Mucosa of rectum (tissue), 2 donors: ENCODE measurements around the gene TRMT2B.
A peak's percentile ranks its signal among the peaks of the same experiment; 100 is the strongest.
"Not testable (repeated sequence)": the region's sequence is repeated elsewhere in the genome, so short reads cannot be mapped to it uniquely, and the experiment has no call there.

Source experiments
- H3K27ac ChIP-seq, 2 donors: one replicate each; pipeline ENCODE4 v1.7.0; 2013; ENCODE audit warnings: inconsistent platforms in 2 of 2, low read depth in 2 of 2, low read length in 2 of 2
- H3K27me3 ChIP-seq, 2 donors: one replicate each; pipeline ENCODE4 v1.7.0; 2013; ENCODE audit warnings: low read length in 2 of 2; ENCODE audit not compliant: control insufficient read depth in 2 of 2, insufficient read depth in 2 of 2
- H3K36me3 ChIP-seq, 2 donors: one replicate each; pipeline ENCODE4 v1.7.0; 2013; ENCODE audit warnings: low read length in 2 of 2; ENCODE audit not compliant: control insufficient read depth in 2 of 2, insufficient read depth in 2 of 2
- H3K4me1 ChIP-seq, 2 donors: one replicate each; pipeline ENCODE4 v1.7.0; 2013; ENCODE audit warnings: low read length in 2 of 2, mild to moderate bottlenecking in 1 of 2; ENCODE audit not compliant: control insufficient read depth in 2 of 2, insufficient read depth in 2 of 2
- H3K4me3 ChIP-seq, 2 donors: one replicate each; pipeline ENCODE4 v1.7.0; 2013; ENCODE audit warnings: low read length in 2 of 2
- H3K9ac ChIP-seq, 2 donors: one replicate each; pipeline ENCODE4 v1.7.0; 2013; ENCODE audit warnings: low read length in 2 of 2, low read depth in 1 of 2, mild to moderate bottlenecking in 1 of 2
- H3K9me3 ChIP-seq, 2 donors: one replicate each; pipeline ENCODE4 v1.7.0; 2013; ENCODE audit warnings: low read length in 2 of 2; ENCODE audit not compliant: control insufficient read depth in 2 of 2
- donor health status: healthy.
- donor health status: Normal muscosa, but diverticular disease.

TRMT2B gene

GRCh38 chrX:101062176-101062575 lies 10.3 kb upstream of the TRMT2B start:
- Histone ChIP-seq H3K9me3 (no peaks in the 10 kb centered on the region), H3K9ac (no peak overlapping the region), H3K27me3 (no peaks in the 10 kb centered on the region), H3K4me1 (no peaks in the 10 kb centered on the region), H3K27ac (no peak overlapping the region), H3K4me3 (no peak overlapping the region), H3K36me3 (no peaks in the 10 kb centered on the region)

- no peaks in the 10 kb centered on the region for H3K36me3 ChIP-seq
- H3K9me3 ChIP-seq, result no peaks in the 10 kb centered on the region
- H3K4me1 ChIP-seq, result no peaks in the 10 kb centered on the region
- no peak overlapping the region for H3K4me3 ChIP-seq
- H3K27ac ChIP-seq, result no peak overlapping the region
- H3K27me3 ChIP-seq, result no peaks in the 10 kb centered on the region
- H3K9ac ChIP-seq, result no peak overlapping the region
Measured at GRCh38 chrX:101057093-101057714, 5.3 kb upstream of the TRMT2B start.

DNA sequence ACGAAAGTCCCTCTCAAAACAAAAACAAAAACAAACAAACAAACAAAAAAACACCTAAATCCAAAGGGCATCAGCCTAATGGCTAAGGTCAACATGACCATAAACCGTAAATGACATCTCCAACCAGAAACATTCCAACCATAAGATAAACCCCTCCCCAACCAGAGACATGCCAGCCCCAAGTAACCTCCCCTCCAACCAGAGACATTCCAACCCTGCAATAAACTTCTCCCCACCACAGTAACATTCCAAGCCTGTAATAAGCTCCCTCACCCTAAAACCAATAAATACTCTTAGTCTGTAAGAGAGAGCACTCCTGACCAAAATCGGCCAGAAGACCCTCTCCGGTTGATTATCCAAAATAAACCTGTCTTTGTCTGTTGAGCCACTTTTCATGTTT lies 4.6 kb upstream of the TRMT2B start:
- H3K36me3 ChIP-seq, H3K4me1 ChIP-seq, H3K27me3 ChIP-seq, H3K27ac ChIP-seq, H3K9ac ChIP-seq, H3K4me3 ChIP-seq, H3K9me3 ChIP-seq: not testable (repeated sequence)

DNA sequence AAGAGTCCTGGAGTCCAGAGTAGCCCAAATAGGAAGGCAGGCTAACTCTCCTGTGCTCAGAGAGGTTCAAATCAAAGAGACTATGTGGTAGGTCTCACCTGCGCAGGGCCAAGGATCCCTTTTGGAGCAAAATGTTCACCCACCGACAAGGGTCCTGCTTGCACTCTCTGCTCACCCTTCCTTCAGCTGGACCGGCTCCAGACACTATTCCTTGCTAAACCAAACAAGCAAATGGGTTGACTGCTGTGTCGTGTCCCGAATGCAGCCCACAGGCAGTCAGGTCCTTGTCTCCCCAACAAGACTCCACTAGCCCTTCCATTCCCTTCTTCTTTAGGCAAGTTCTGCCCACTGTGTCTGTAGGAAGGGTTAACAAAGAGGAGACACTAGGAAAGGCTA lies 760 bp downstream of the TRMT2B start:
- H3K4me1 ChIP-seq, result peaks cover 0 to 3% of the 10 kb centered on the region in 2 donors
- H3K27ac ChIP-seq, result peak overlapping the region; percentile 86 to 91
- H3K27me3 ChIP-seq, result no peaks in the 10 kb centered on the region
- H3K9ac ChIP-seq, result peak overlapping the region; percentile 74 to 91
- H3K9me3 ChIP-seq, result no peaks in the 10 kb centered on the region
- H3K4me3 ChIP-seq, result peak overlapping the region; percentile 79 to 87
- H3K36me3 ChIP-seq, result no peaks in the 10 kb centered on the region

DNA sequence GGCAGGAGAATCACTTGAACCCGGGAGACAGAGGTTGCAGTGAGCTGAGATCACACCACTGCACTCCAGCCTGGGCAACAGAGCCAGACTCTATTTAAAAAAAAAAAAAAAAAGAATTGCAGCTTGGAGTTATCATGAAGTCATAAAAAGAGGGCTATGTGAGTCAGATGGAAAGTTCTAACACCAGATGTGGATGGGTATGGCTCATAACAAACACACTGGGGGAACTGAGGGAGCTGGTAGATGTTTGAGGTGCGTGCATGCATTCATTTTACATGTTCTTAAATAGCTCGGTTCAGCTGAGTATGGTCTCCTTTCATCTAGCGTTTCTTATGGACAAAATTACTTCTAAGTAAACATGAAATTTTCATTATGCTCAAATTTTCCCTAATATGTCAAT lies 11.7 kb downstream of the TRMT2B start:
- no peaks in the 10 kb centered on the region for H3K27me3 ChIP-seq
- H3K9ac ChIP-seq, result no peak overlapping the region
- no peaks in the 10 kb centered on the region for H3K9me3 ChIP-seq
- no peaks in the 10 kb centered on the region for H3K4me1 ChIP-seq
- H3K4me3 ChIP-seq, result no peak overlapping the region
- no peak overlapping the region for H3K27ac ChIP-seq
- H3K36me3 ChIP-seq, result peaks cover 9 to 12% of the 10 kb centered on the region in 2 donors

DNA sequence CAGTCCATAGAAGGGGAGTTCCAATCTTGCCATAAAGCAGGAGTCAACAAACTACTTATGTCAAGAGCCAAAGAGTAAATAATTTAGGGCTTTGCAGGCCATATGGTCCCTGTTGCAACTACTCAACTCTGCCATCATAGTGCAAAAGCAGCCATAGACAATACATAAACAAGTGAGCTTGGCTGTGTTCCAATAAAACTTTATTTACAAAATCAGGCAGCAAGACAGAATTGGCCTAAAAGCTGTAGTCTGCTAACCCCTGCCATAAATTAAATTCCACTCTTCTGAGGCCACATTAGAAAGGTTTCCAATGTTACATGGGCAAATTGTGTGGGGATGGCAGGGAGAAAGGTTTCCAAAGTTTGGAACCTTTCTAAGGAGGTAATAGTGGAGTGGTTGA lies 14.7 kb downstream of the TRMT2B start:
- Histone ChIP-seq H3K27ac (no peak overlapping the region), H3K9ac (no peak overlapping the region), H3K4me1 (no peaks in the 10 kb centered on the region), H3K27me3 (no peaks in the 10 kb centered on the region), H3K36me3 (peaks cover 12 to 13% of the 10 kb centered on the region in 2 donors), H3K9me3 (no peaks in the 10 kb centered on the region), H3K4me3 (no peak overlapping the region)

- H3K4me3 ChIP-seq, result no peak overlapping the region
- H3K36me3 ChIP-seq, result peaks cover 5 to 11% of the 10 kb centered on the region in 2 donors
- no peak overlapping the region for H3K27ac ChIP-seq
- H3K27me3 ChIP-seq, result peaks cover 0 to 3% of the 10 kb centered on the region in 2 donors
- no peak overlapping the region for H3K9ac ChIP-seq
- no peaks in the 10 kb centered on the region for H3K9me3 ChIP-seq
- H3K4me1 ChIP-seq, result no peaks in the 10 kb centered on the region
Measured at GRCh38 chrX:101029665-101030064, 22.2 kb downstream of the TRMT2B start.

DNA sequence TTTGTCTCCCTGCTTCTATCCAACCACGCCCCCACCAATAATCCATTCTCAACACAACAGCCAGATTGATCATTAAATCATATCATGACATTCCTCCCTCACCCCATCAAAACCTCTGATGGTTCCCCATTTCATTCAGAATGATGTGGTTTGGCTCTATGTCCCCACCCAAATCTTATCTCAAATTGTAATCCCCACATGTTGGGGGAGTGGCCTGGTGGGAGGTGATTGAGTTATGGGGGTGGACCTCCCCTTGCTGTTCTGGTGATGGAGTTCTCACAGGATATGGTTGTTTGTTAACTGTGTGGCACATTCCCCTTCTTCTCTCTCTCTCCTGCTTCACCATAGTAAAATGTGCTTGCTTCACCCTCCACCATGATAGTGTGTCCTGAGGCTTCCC lies 23.3 kb downstream of the TRMT2B start:
- Histone ChIP-seq H3K9ac (no peak overlapping the region), H3K4me1 (no peaks in the 10 kb centered on the region), H3K4me3 (no peak overlapping the region), H3K36me3 (peaks cover 6 to 13% of the 10 kb centered on the region in 2 donors), H3K27ac (no peak overlapping the region), H3K27me3 (peaks cover 0 to 3% of the 10 kb centered on the region in 2 donors), H3K9me3 (no peaks in the 10 kb centered on the region)

DNA sequence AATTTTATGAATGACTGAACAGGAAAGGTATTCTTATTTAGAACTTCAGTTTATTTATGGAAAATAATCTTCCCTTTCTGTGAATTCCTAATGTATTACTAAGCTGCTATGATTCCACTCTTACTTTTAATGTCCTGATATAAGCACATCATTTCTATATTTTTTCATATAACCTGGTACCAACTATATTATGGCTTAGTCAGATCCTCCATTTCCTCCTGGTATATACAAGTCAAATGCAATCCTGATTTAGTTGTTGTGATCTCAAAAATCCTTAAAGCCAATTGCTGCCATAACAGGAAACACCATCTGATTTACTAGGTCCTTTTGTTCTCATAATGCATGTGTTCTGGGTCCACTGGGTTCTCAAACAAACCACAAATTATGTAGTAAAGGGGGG lies 26.8 kb downstream of the TRMT2B start:
- Histone ChIP-seq H3K27me3 (peaks cover 0 to 3% of the 10 kb centered on the region in 2 donors), H3K36me3 (peaks cover 16 to 30% of the 10 kb centered on the region in 2 donors), H3K9me3 (no peaks in the 10 kb centered on the region), H3K4me3 (no peak overlapping the region), H3K27ac (no peak overlapping the region), H3K4me1 (no peaks in the 10 kb centered on the region), H3K9ac (no peak overlapping the region)

DNA sequence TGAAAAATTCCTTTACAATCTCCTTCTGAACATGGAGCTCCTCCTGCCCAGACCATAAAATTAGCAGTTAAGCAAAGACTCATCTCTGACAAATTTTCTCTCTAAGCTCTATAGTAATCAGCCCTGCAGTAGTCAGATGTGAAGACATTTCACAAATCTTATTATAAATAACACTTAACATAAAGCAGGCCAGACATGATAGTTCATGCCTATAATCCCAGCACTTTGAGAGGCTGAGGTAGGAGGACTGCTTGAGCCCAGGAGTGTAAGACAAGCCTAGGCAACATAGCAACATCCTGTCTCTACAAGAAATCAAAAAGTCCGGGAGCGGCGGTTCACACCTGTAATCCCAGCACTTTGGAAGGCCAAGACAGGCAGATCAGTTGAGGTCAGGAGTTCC lies 29.9 kb downstream of the TRMT2B start:
- Histone ChIP-seq H3K4me1 (no peaks in the 10 kb centered on the region), H3K4me3 (no peak overlapping the region), H3K27ac (no peak overlapping the region), H3K36me3 (peaks cover 13 to 31% of the 10 kb centered on the region in 2 donors), H3K9ac (no peak overlapping the region), H3K27me3 (no peaks in the 10 kb centered on the region), H3K9me3 (no peaks in the 10 kb centered on the region)

DNA sequence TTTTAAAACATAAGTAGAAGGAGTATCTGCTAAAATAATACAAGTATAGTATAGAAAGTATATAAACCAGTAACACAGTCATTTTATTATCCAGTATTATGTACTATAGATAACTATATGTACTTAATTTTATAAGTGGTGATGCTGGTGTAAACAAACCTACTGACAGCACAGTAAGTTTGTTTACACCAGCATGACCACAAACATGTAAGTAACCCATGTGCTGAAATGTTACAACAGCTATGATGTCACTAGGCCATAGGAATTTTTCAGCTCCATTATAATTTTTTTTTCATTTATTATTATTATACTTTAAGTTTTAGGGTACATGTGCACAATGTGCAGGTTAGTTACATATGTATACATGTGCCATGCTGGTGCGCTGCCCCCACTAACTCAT lies 39.9 kb downstream of the TRMT2B start:
- H3K27ac ChIP-seq, H3K4me3 ChIP-seq, H3K9ac ChIP-seq, H3K27me3 ChIP-seq, H3K4me1 ChIP-seq, H3K9me3 ChIP-seq: not testable (repeated sequence)
- H3K36me3 ChIP-seq, result peaks cover 7 to 14% of the 10 kb centered on the region in 2 donors
